VCaP (cell line): ENCODE data around the gene SLU7.

ENCODE experiments used
- H3K27ac ChIP-seq: fragments of 450-650 bp; 2 replicates; pipeline ENCODE4 v1.5.1; 2017
- CTCF ChIP-seq: fragments of 450-650 bp; conservative IDR thresholded peaks from 2 replicates; pipeline ENCODE4 v1.5.1; 2017; ENCODE audit warnings: mild to moderate bottlenecking, moderate library complexity

Gene SLU7

GRCh38 chr5:160375166-160375565 lies 43.7 kb downstream of the SLU7 start:
- no peak for TF ChIP-seq CTCF
- H3K27ac ChIP-seq, result no peak overlapping the region

- no peak for TF ChIP-seq CTCF
- H3K27ac ChIP-seq, result no peak overlapping the region
Observed at GRCh38 chr5:160371294-160371693, 47.6 kb downstream of the SLU7 start.

GRCh38 chr5:160370713-160371034 lies 48.2 kb downstream of the SLU7 start:
- TF ChIP-seq CTCF, result no peak
- H3K27ac ChIP-seq, result no peak overlapping the region

GRCh38 chr5:160369990-160370712 lies 48.7 kb downstream of the SLU7 start, which contains the start of gene C1QTNF2:
Gene C1QTNF2, minus strand, starts transcription at chr5:160370626. Its CDS starts 15,615 bp downstream, at chr5:160355011.
- no peak for TF ChIP-seq CTCF
- H3K27ac ChIP-seq, result no peak within 1 kb of the TSS

GRCh38 chr5:160367885-160368284 lies 51.0 kb downstream of the SLU7 start:
- no peak overlapping the region for H3K27ac ChIP-seq
- no peak for TF ChIP-seq CTCF

GRCh38 chr5:160367261-160367660 lies 51.6 kb downstream of the SLU7 start:
- TF ChIP-seq CTCF, result no peak
- no peak overlapping the region for H3K27ac ChIP-seq

GRCh38 chr5:160366230-160366629 lies 52.7 kb downstream of the SLU7 start:
- H3K27ac ChIP-seq, result no peak overlapping the region
- no peak for TF ChIP-seq CTCF
